Tibial nerve (tissue), 4 donors: ENCODE measurements around the gene F5. TPM values are rescaled to one million over a fixed set of nuclear protein-coding genes. Genes with fewer than 3 reads are reported as not detected.
A peak's percentile ranks its signal among the peaks of the same experiment; 100 is the strongest.

Experiments
- DNase-seq, 2 donors: peaks; one replicate each; pipeline ENCODE4 v3.0.0-alpha.2; 2019; ENCODE audit warnings: low spot score in 2 of 2
- H3K27ac ChIP-seq, 4 donors: fragments of 200-600 bp; sonication (generic) in 3 of 4; one replicate each; pipeline ENCODE4 v1.5.1; 2017 to 2019; ENCODE audit warnings: mild to moderate bottlenecking in 1 of 4
- H3K27me3 ChIP-seq, 2 donors: fragments of 200-600 bp; sonication (generic) in 1 of 2; one replicate each; pipeline versions ENCODE4 v1.5.1 to v1.6.0; 2017 to 2019
- H3K36me3 ChIP-seq, 3 donors: fragments of 200-600 bp; sonication (generic); one replicate each; pipeline ENCODE4 v1.5.1; 2018 to 2019
- H3K4me1 ChIP-seq, 4 donors: fragments of 200-600 bp; sonication (generic) in 3 of 4; one replicate each; pipeline ENCODE4 v1.5.1; 2017 to 2019
- H3K4me3 ChIP-seq, 4 donors: fragments of 200-600 bp; sonication (generic) in 3 of 4; one replicate each; pipeline ENCODE4 v1.5.1; 2017 to 2019; ENCODE audit warnings: mild to moderate bottlenecking in 1 of 4, moderate library complexity in 1 of 4
- H3K9me3 ChIP-seq, 4 donors: fragments of 200-600 bp; sonication (generic) in 3 of 4; one replicate each; pipeline ENCODE4 v1.5.1; 2017 to 2019
- CTCF ChIP-seq, 5 experiments: fragments of 200-600 bp in 3 of 5; fragments of 450-650 bp in 2 of 5; sonication (generic) in 3 of 5; IDR thresholded peaks; one replicate each; pipeline ENCODE4 v1.5.1; 2016 to 2019; ENCODE audit warnings: antibody characterized with exemption in 5 of 5, mild to moderate bottlenecking in 3 of 5, moderate library complexity in 2 of 5
- EP300 ChIP-seq, 2 donors: sonication (generic); formaldehyde crosslinking; IDR thresholded peaks; one replicate each; pipeline ENCODE4 v1.6.1; 2017; ENCODE audit warnings: antibody characterized with exemption in 2 of 2, mild to moderate bottlenecking in 1 of 2
- POLR2A ChIP-seq, 2 donors: fragments of 450-650 bp; IDR thresholded peaks; one replicate each; pipeline ENCODE4 v1.6.1; 2017; ENCODE audit warnings: antibody characterized with exemption in 2 of 2, mild to moderate bottlenecking in 2 of 2, moderate library complexity in 2 of 2
- WGBS, 2 donors: methylation state at CpG; one replicate each; pipeline ENCODE4 v1.1.5; 2018; 5-methylcytosine and 5-hydroxymethylcytosine counted together
- total RNA-seq, 4 donors: library from RNA; depleted of rRNA; stranded (reverse); fragments of >200 nt; gene quantifications; one replicate each; pipeline ENCODE4 v1.1.0, GENCODE V29; 2016

The F5 gene
- total RNA-seq, 4 donors from 2014 or later: 0.42 to 0.98 (median 0.60) TPM; not detected in 1

- no peaks in the 10 kb centered on the region for H3K36me3 ChIP-seq
- no peaks in the 10 kb centered on the region for H3K27me3 ChIP-seq
- no peak for TF ChIP-seq POLR2A (IDR thresholded peaks at IDR 0.05)
- no peak for TF ChIP-seq CTCF (IDR thresholded peaks at IDR 0.05)
- no peak for TF ChIP-seq EP300 (IDR thresholded peaks at IDR 0.05)
- H3K4me3 ChIP-seq: no peak overlapping the region
- DNase-seq: no peak
- no peaks in the 10 kb centered on the region for H3K9me3 ChIP-seq
- WGBS, 2 donors: 92% methylated on average over 2 of the region's 2 CpGs
- H3K4me1 ChIP-seq: no peaks in the 10 kb centered on the region
- no peak overlapping the region for H3K27ac ChIP-seq
Observed at GRCh38 chr1:169517558-169518186, 68.6 kb downstream of the F5 start.

GRCh38 chr1:169515641-169516040, 70.6 kb downstream of the F5 start:
- Histone ChIP-seq H3K9me3 (no peaks in the 10 kb centered on the region), H3K4me1 (peaks cover 0 to 5% (median 0%) of the 10 kb centered on the region in 4 donors), H3K27me3 (no peaks in the 10 kb centered on the region), H3K36me3 (no peaks in the 10 kb centered on the region), H3K27ac (no peak overlapping the region), H3K4me3 (no peak overlapping the region)
- no peak for DNase-seq
- no peak for TF ChIP-seq POLR2A (IDR thresholded peaks at IDR 0.05)
- no peak for TF ChIP-seq CTCF (IDR thresholded peaks at IDR 0.05)
- no peak for TF ChIP-seq EP300 (IDR thresholded peaks at IDR 0.05)

- no peaks in the 10 kb centered on the region for H3K27me3 ChIP-seq
- DNase-seq: no peak
- 60 to 73% methylated on average over 2 of the region's 2 CpGs for WGBS, 2 donors
- no peaks in the 10 kb centered on the region for H3K36me3 ChIP-seq
- no peak overlapping the region for H3K4me3 ChIP-seq
- TF ChIP-seq CTCF (IDR thresholded peaks at IDR 0.05) (no peak), EP300 (IDR thresholded peaks at IDR 0.05) (no peak), POLR2A (IDR thresholded peaks at IDR 0.05) (no peak)
- H3K27ac ChIP-seq: no peak overlapping the region
- H3K9me3 ChIP-seq: no peaks in the 10 kb centered on the region
- peaks cover 0 to 5% (median 0%) of the 10 kb centered on the region in 4 donors for H3K4me1 ChIP-seq
Observed at GRCh38 chr1:169514566-169515270, 71.6 kb downstream of the F5 start.

GRCh38 chr1:169513208-169513607, 73.1 kb downstream of the F5 start:
- H3K36me3 ChIP-seq: no peaks in the 10 kb centered on the region
- H3K9me3 ChIP-seq: no peaks in the 10 kb centered on the region
- H3K4me1 ChIP-seq: peaks cover 0 to 20% (median 0%) of the 10 kb centered on the region in 4 donors
- H3K4me3 ChIP-seq: no peak overlapping the region
- TF ChIP-seq EP300 (IDR thresholded peaks at IDR 0.05): peak; percentile 31 to 92
- no peak for TF ChIP-seq CTCF (IDR thresholded peaks at IDR 0.05)
- H3K27me3 ChIP-seq: no peaks in the 10 kb centered on the region
- peak in 1 of 2 donors; percentile 63 for DNase-seq
- peak overlapping the region in 2 of 4 donors; percentile 53 to 81 for H3K27ac ChIP-seq

- peaks cover 0 to 21% (median 0%) of the 10 kb centered on the region in 4 donors for H3K4me1 ChIP-seq
- H3K9me3 ChIP-seq: no peaks in the 10 kb centered on the region
- H3K27me3 ChIP-seq: no peaks in the 10 kb centered on the region
- no peaks in the 10 kb centered on the region for H3K36me3 ChIP-seq
- H3K27ac ChIP-seq: peak overlapping the region; percentile 40 to 81 (median 48)
- peak in 1 of 2 donors; percentile 73 for DNase-seq
- TF ChIP-seq CTCF (IDR thresholded peaks at IDR 0.05) (no peak), EP300 (IDR thresholded peaks at IDR 0.05) (peak; percentile 44 to 87), POLR2A (IDR thresholded peaks at IDR 0.05) (no peak)
- WGBS, 2 donors: 46 to 51% methylated on average over 3 of the region's 3 CpGs
- H3K4me3 ChIP-seq: no peak overlapping the region
Observed at GRCh38 chr1:169511316-169512005, 74.8 kb downstream of the F5 start.
